AG04449 (cell line): ENCODE measurements around the gene GNG7.
"Not testable (repeated sequence)": the region's sequence is repeated elsewhere in the genome, so short reads cannot be mapped to it uniquely, and the experiment has no call there.

Experiments used
- CTCF ChIA-PET: fragments of 350-600 bp; formaldehyde crosslinking; extraction: SDS; loops from one replicate; lab custom pipeline; 2021; ENCODE audit warnings: antibody characterized with exemption; lab: Yijun Ruan, JAX
- POLR2A ChIA-PET: fragments of 400-600, 350-600 bp; formaldehyde crosslinking; extraction: SDS; loops from one replicate; lab custom pipeline; 2020; ENCODE audit warnings: antibody characterized with exemption, inconsistent platforms; lab: Yijun Ruan, JAX
- DNase-seq: peaks from one replicate; pipeline ENCODE4 v3.0.0-alpha.2; 2010; ENCODE audit warnings: low read depth, low spot score
- H3K4me3 ChIP-seq: 2 replicates; pipeline ENCODE4 v1.5.1; 2011; ENCODE audit warnings: low read depth, mild to moderate bottlenecking, control low read depth, low read length
- CTCF ChIP-seq: IDR thresholded peaks from one replicate; pipeline ENCODE4 v1.5.1; 2011; ENCODE audit warnings: mild to moderate bottlenecking, moderate library complexity, low read length, control low read depth, inconsistent platforms; ENCODE audit not compliant: insufficient read depth; ENCODE audit errors: missing control alignments

Gene GNG7

GRCh38 chr19:2533072-2533425, 169.4 kb downstream of the GNG7 start:
- no peak for DNase-seq
- POLR2A ChIA-PET = interaction anchor here (1.1 to 2.7 kb wide), 3 partner anchors 29 to 57 kb away, joined by 3 to 12 read pairs (median 3); partner anchors contain the start of gene GADD45B

GRCh38 chr19:2532252-2533071, 170.0 kb downstream of the GNG7 start:
- peak; percentile 80 for DNase-seq
- H3K4me3 ChIP-seq = no peak overlapping the region
- no peak for TF ChIP-seq CTCF
- ChIA-PET CTCF (interaction anchor here (2.1 kb wide), 1 partner anchor 11 kb away, joined by 5 read pairs; no protein-coding TSS in a partner anchor), POLR2A (interaction anchor here (1.1 to 2.7 kb wide), 3 partner anchors 28 to 56 kb away, joined by 3 to 12 read pairs (median 3); partner anchors contain the start of gene GADD45B)

More at GRCh38 chr19:2533072-2533425, 169.4 kb downstream of the GNG7 start:
- TF ChIP-seq CTCF = no peak
- no peak overlapping the region for H3K4me3 ChIP-seq
- CTCF ChIA-PET = interaction anchor here (2.1 kb wide), 1 partner anchor 11 kb away, joined by 5 read pairs; no protein-coding TSS in a partner anchor

GRCh38 chr19:2529942-2530341, 172.6 kb downstream of the GNG7 start:
- ChIA-PET CTCF (interaction anchor here (0.6 to 3.7 kb wide), 4 partner anchors 9 to 64 kb away, joined by 3 to 21 read pairs (median 4); partner anchors contain the start of gene GADD45B), POLR2A (interaction anchor here (1.1 to 3.4 kb wide), 4 partner anchors 11 to 72 kb away, joined by 4 to 23 read pairs (median 11); partner anchors contain the start of gene GADD45B)

GRCh38 chr19:2529473-2529918, 173.0 kb downstream of the GNG7 start:
- DNase-seq = peak; percentile 82

More at GRCh38 chr19:2529942-2530341, 172.6 kb downstream of the GNG7 start:
- not testable (repeated sequence) for DNase-seq, H3K4me3 ChIP-seq

GRCh38 chr19:2528675-2529101, 173.8 kb downstream of the GNG7 start:
- POLR2A ChIA-PET = interaction anchor here (1.0 to 3.4 kb wide), 4 partner anchors 12 to 74 kb away, joined by 4 to 23 read pairs (median 10); partner anchors contain the start of gene GADD45B
- TF ChIP-seq CTCF = no peak
- CTCF ChIA-PET = interaction anchor here (1.4 to 3.7 kb wide), 3 partner anchors 9 to 53 kb away, joined by 3 to 21 read pairs (median 3); partner anchors contain the start of gene GADD45B
- H3K4me3 ChIP-seq = no peak overlapping the region
- DNase-seq = no peak

More at GRCh38 chr19:2529473-2529918, 173.0 kb downstream of the GNG7 start:
- TF ChIP-seq CTCF = no peak
- H3K4me3 ChIP-seq = no peak overlapping the region
- CTCF ChIA-PET = interaction anchor here (1.0 to 3.7 kb wide), 4 partner anchors 8 to 54 kb away, joined by 3 to 21 read pairs (median 3); partner anchors contain the start of gene GADD45B
- POLR2A ChIA-PET = interaction anchor here (1.0 to 3.4 kb wide), 5 partner anchors 11 to 73 kb away, joined by 4 to 23 read pairs (median 7); partner anchors contain the start of gene GADD45B

GRCh38 chr19:2527686-2528085, 174.8 kb downstream of the GNG7 start:
- ChIA-PET POLR2A (interaction anchor here (1.0 kb wide), 1 partner anchor 16 kb away, joined by 3 read pairs; no protein-coding TSS in a partner anchor), CTCF (no interaction called here)
- TF ChIP-seq CTCF = no peak
- H3K4me3 ChIP-seq = no peak overlapping the region
- DNase-seq = no peak
